Large intestine (tissue), 3 donors: ENCODE data around the gene SDK1. TPM values are rescaled to one million over a fixed set of nuclear protein-coding genes. Genes with fewer than 3 reads are reported as not detected.
A peak's percentile ranks its signal among the peaks of the same experiment; 100 is the strongest.

ENCODE experiments used
- DNase-seq, 2 donors: peaks; one replicate each; pipeline versions ENCODE4 v3.0.0 to v3.0.0-alpha.2; 2013
- H3K27ac ChIP-seq: one replicate; pipeline ENCODE4 v1.5.1; 2013; ENCODE audit warnings: low read length
- H3K27me3 ChIP-seq: 2 replicates; pipeline ENCODE4 v1.6.1; 2013; ENCODE audit warnings: low read length; ENCODE audit not compliant: control insufficient read depth, insufficient read depth
- H3K36me3 ChIP-seq: 2 replicates; pipeline ENCODE4 v1.6.1; 2013; ENCODE audit warnings: low read length; ENCODE audit not compliant: control insufficient read depth, insufficient read depth
- H3K4me1 ChIP-seq: one replicate; pipeline ENCODE4 v1.6.1; 2013; ENCODE audit warnings: low read length; ENCODE audit not compliant: control insufficient read depth, insufficient read depth
- H3K4me3 ChIP-seq: one replicate; pipeline ENCODE4 v1.5.1; 2013; ENCODE audit warnings: low read length
- H3K9me3 ChIP-seq: one replicate; pipeline ENCODE4 v1.6.1; 2013; ENCODE audit warnings: mild to moderate bottlenecking, low read depth, low read length, moderate library complexity; ENCODE audit not compliant: control insufficient read depth
- WGBS: methylation state at CpG from one replicate; pipeline ENCODE4 v1.1.5; 2013; ENCODE audit warnings: low lambda C conversion rate; ENCODE audit not compliant: insufficient coverage; 5-methylcytosine and 5-hydroxymethylcytosine counted together
- polyA plus RNA-seq: library from polyadenylated mRNA; unstranded; fragments of 120-200 nt; gene quantifications from one replicate; pipeline ENCODE4 v1.2.1, GENCODE V29; 2013

SDK1 gene
- polyA plus RNA-seq, 1 donor, result 6.4 TPM

DNA sequence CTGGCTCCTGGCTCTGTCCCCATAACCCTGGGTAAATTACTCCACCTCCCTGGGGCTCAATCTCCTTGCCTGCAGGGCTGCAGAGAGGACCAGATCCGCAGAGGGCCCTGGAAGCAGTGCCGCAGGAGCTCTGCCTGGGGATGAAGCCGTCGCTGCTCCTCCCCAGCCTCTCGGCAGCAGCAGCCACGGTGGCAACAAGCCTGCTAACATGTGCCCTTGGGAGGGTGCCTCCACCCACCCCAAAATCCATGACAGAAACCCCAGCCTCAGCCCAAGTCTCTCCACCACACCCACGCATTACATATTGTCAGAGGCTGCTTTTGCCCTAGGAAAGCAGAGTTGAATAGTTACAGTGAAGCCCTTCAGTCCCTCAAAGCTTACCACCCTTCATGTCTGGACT is 894.6 kb downstream of the SDK1 start:
- Histone ChIP-seq H3K27me3 (no peaks in the 10 kb centered on the region), H3K27ac (no peak overlapping the region), H3K4me1 (no peaks in the 10 kb centered on the region), H3K4me3 (no peak overlapping the region), H3K36me3 (no peaks in the 10 kb centered on the region), H3K9me3 (no peaks in the 10 kb centered on the region)
- DNase-seq, result no peak
- WGBS, result no CpG with 5 or more reads among the region's 7 CpGs

DNA sequence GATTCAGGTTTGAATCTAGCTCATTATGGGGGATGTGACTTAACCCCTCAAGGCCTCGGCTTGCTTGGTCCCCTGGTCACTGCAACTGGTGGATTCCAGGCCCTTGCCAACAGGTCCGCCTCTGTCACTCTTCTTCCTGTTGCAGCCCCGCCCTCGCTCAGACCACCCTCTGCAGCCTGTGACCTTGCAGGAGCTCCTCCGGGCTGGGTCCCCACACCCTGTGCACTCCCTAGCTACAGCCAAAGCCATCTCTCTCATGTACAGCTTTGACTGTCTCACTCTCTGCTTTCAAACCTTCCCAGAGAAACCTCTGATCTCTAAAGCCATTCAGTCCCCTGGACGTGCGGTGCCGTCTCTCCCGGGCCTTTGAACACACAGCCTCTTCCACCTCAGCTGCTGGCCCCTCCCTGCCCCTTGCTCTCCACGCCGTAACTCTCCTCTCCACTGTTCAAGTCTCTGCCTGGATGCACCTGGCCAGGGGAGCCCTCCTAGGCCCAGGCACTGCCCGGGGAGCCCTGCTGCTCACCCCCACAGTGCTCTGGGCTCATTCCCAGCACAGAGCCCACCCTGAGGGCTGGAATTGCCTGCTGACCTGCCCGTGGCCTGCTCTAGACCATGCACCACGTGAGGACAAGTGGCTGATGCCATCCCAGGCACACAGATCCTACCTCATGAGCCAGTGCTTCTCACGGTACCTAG is 895.2 kb downstream of the SDK1 start:
- H3K27me3 ChIP-seq, result no peaks in the 10 kb centered on the region
- no CpG with 5 or more reads among the region's 15 CpGs for WGBS
- no peaks in the 10 kb centered on the region for H3K36me3 ChIP-seq
- DNase-seq, result no peak
- no peaks in the 10 kb centered on the region for H3K4me1 ChIP-seq
- no peak overlapping the region for H3K27ac ChIP-seq
- no peak overlapping the region for H3K4me3 ChIP-seq
- H3K9me3 ChIP-seq, result no peaks in the 10 kb centered on the region

DNA sequence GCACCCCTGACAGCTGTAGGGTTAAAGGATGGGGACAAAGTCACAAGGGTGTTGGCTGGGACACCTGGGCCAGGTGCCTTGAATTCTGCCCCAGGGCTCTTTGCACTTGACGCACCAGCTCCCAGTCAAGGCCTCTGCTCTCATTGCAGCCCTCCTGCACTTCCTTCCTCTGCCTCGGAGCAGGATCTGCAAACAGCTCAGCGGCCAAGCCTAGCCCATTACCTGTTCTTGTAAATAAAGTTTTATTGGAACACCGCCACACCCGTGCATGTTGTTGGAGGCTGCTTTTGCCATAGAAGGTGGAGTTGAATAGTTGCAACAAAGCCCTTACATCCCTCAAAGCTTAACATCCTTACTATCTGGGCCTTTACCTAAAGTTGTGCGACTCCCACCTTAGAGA is 897.2 kb downstream of the SDK1 start:
- Histone ChIP-seq H3K36me3 (no peaks in the 10 kb centered on the region), H3K4me3 (no peak overlapping the region), H3K4me1 (no peaks in the 10 kb centered on the region), H3K27ac (no peak overlapping the region), H3K27me3 (no peaks in the 10 kb centered on the region), H3K9me3 (no peaks in the 10 kb centered on the region)
- no peak for DNase-seq
- WGBS, result no CpG with 5 or more reads among the region's 6 CpGs

DNA sequence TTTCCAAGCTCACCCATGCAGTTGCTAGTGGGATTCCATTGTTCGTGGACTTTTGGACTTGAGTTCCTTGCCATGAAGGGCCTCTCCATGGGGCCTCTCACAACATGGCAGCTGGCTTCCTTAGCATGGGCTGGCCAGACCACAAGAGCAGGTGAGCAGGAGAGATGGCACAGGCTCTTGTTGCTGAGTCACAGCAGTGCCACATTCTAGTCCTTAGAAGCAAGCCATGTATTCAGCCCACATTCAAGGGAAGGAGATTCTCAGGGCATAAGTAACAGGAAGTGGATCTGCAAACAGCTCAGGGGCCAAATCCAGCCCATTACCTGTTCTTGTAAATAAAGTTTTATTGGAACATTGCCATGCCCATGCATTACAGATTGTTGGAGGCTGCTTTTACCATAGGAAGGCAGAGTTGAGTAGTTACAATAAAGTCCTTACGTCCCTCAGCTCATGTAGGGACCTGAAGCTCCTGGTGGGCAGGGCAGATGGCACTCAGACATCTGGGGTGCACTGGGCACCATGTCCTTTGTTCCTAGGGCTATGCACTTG is 899.6 kb downstream of the SDK1 start:
- no peak overlapping the region for H3K4me3 ChIP-seq
- H3K27ac ChIP-seq, result no peak overlapping the region
- no peaks in the 10 kb centered on the region for H3K36me3 ChIP-seq
- WGBS, result no CpG with 5 or more reads among the region's 2 CpGs
- H3K27me3 ChIP-seq, result no peaks in the 10 kb centered on the region
- peaks cover 3% of the 10 kb centered on the region for H3K9me3 ChIP-seq
- DNase-seq, result no peak
- no peaks in the 10 kb centered on the region for H3K4me1 ChIP-seq

DNA sequence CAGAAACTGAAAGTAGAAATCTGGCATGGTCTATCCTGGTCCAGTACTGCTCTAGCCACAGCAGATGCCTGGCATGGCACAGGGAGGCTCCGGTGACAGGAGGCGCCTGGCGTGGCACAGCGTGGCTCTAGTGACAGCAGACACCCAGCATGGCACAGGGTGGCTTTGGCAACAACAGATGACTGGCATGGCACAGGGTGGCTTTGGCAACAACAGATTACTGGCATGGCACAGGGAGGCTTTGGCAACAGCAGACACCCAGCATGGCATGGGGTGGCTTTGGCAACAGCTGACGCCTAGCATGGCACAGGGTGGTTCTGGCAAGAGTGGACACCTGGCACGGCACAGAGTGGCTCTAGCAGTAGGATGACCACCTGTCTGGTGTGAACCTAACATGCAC is 900.5 kb downstream of the SDK1 start:
- Histone ChIP-seq H3K4me1 (no peaks in the 10 kb centered on the region), H3K4me3 (no peak overlapping the region), H3K9me3 (peaks cover 7% of the 10 kb centered on the region), H3K27me3 (no peaks in the 10 kb centered on the region), H3K27ac (no peak overlapping the region), H3K36me3 (no peaks in the 10 kb centered on the region)
- no peak for DNase-seq
- whole genome bisulfite sequencing, result no CpG with 5 or more reads among the region's 6 CpGs

DNA sequence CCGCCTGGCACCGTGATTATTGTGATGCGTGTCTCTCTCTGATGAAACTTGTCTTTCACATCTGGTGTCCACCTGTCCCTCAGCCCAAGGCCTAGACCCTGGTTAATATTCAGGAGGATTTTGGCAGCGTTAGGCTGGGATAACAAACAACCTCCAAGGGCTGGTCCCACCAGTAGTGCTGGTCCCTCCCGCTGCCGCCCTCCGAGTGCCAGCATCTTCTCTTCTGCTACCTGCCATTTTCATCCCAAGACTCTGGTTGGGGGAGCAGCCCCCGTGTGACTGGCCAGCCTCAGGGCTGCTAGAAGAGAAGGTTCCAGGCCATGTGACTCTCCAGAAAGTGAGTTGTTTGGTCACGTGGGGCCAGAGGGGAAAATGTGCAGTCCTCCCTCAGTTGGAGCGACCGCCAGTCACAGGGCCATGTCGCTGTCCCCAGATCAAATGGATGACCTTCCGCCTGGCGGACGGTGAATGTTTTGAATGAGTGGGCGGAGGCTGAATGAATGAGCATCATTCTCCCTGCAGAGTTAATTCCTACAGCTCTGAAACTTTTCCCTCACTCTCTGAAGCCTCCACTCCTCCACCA is 901.2 kb downstream of the SDK1 start:
- Histone ChIP-seq H3K27ac (no peak overlapping the region), H3K4me3 (no peak overlapping the region), H3K9me3 (peaks cover 7% of the 10 kb centered on the region), H3K36me3 (no peaks in the 10 kb centered on the region), H3K27me3 (no peaks in the 10 kb centered on the region), H3K4me1 (no peaks in the 10 kb centered on the region)
- no CpG with 5 or more reads among the region's 16 CpGs for WGBS
- DNase-seq, result no peak

DNA sequence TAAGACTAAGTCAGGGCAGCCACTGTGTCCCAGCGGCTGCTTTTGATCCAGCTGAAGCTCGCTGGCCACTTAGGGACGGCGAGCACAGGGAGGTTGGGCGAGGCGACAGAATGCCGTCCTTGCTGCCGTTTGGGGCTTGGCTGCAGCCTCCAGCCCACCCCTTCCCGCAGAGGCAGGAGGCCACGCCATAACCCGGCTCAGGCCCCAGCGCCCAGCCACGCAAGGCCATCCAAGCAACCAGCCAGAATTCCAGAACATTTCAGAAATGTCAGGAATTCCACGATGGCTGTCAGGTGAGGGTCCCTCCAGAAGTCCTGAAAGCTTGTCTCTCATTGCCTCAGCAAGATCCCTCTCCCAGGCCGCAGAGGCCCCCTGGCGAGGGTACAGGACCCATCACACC is 901.9 kb downstream of the SDK1 start:
- Histone ChIP-seq H3K27me3 (no peaks in the 10 kb centered on the region), H3K36me3 (no peaks in the 10 kb centered on the region), H3K9me3 (peaks cover 7% of the 10 kb centered on the region), H3K4me1 (no peaks in the 10 kb centered on the region), H3K4me3 (no peak overlapping the region), H3K27ac (no peak overlapping the region)
- WGBS, result no CpG with 5 or more reads among the region's 16 CpGs
- no peak for DNase-seq

DNA sequence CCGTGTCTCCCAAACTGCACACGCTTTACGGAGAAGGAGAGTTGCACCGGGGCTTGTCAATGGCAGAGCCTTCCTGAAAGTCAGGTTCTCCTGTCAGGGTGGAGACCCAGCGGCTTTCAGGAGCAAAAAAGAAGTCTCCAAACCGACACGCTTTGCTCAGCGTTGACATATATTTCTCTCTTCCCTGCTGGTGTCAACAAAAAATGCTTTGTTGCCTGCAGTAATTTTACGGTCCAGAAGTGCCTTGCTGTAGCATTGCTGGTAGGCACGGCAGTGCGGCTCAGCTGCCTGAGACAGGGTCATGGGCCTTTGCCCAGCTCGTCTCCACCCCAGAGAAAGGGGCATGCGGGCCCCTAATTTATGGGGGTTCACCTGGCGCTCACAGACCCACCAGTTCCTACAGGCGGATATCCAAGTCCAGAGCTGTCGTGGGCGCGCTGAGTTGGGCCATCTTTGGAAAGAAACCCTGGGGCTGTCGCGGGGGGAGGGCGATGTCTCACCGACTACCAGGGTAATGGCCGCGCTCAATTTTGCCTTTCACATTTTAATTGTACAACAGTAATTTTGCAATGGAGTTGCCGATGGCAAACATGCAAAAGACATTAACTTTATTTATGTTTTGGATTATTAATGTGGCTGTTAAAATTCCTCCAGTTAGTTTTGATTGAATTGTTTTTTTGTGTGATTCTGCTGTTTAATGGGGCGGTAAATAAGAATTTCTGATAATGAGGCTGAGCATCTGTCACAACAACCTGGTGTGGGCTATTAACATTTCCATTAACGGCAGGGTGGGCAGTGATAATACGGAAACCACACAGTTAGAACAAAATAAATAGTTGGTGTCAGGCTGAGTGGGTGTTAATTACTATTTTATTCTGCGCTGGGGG is 902.8 kb downstream of the SDK1 start:
- Histone ChIP-seq H3K36me3 (no peaks in the 10 kb centered on the region), H3K4me3 (no peak overlapping the region), H3K27me3 (no peaks in the 10 kb centered on the region), H3K9me3 (peaks cover 7% of the 10 kb centered on the region), H3K4me1 (no peaks in the 10 kb centered on the region), H3K27ac (no peak overlapping the region)
- DNase-seq, result no peak
- WGBS, result 90% methylated on average over 7 of the region's 29 CpGs

DNA sequence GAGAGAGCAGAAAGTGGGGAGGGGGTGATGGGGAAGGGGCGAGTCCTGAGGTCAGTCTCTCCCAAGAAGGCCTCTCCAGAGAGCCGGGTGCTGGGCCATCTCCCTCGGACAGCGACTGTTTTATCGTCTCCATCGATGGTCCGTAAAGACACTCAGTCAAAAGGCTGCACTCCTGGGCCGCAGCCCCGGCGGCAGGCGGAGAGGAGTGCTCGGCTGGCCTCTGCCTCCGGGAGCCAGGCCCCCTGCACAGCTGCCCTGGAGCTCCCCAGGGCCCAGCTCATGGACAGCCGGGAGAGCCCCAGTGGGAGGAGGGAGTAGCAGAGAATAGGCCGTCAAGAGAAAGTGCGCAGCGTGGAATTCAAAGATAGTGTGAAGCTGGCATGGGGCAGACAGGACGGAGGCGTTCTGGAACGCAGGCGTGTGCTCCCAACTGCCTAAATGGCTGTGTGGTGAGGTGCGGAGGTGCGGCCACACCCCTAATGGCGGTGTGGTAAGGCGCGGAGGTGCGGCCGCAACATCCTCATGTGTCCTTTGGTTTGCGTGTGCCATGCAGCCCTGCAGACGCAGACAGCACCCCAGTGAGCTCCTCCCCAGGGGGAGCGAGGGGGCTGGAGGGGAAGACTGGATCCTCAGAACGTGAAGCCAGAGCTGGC is 903.6 kb downstream of the SDK1 start:
- peak in 1 of 2 donors; percentile 34 for DNase-seq
- Histone ChIP-seq H3K4me1 (no peaks in the 10 kb centered on the region), H3K9me3 (peaks cover 7% of the 10 kb centered on the region), H3K36me3 (no peaks in the 10 kb centered on the region), H3K27me3 (no peaks in the 10 kb centered on the region), H3K27ac (peak overlapping the region; percentile 12), H3K4me3 (peak overlapping the region; percentile 41)
- no CpG with 5 or more reads among the region's 32 CpGs for WGBS

DNA sequence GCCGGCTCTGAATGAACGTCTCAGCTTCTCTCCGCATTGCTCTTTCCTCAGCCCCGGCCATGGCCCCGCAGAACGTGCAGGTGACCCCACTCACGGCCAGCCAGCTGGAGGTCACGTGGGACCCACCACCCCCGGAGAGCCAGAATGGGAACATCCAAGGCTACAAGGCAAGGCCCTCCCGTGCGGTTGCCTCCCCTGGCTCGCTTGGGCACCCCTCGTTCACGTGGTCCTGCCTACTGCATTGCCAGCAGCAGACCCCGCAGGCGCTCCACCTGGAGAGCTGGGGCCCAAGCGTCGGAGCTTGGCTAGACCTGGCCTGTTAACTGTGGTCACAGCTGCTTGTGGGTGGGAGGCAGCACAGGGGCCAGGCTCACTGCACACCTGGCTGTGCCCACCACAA is 904.8 kb downstream of the SDK1 start:
- no peaks in the 10 kb centered on the region for H3K36me3 ChIP-seq
- H3K27me3 ChIP-seq, result no peaks in the 10 kb centered on the region
- no peak overlapping the region for H3K4me3 ChIP-seq
- H3K27ac ChIP-seq, result no peak overlapping the region
- H3K4me1 ChIP-seq, result no peaks in the 10 kb centered on the region
- WGBS, result no CpG with 5 or more reads among the region's 18 CpGs
- no peak for DNase-seq
- peaks cover 7% of the 10 kb centered on the region for H3K9me3 ChIP-seq
